ENCODE data around the gene FNDC1.
"Not testable (repeated sequence)": the region's sequence is repeated elsewhere in the genome, so short reads cannot be mapped to it uniquely, and the experiment has no call there.

FNDC1 gene

DNA sequence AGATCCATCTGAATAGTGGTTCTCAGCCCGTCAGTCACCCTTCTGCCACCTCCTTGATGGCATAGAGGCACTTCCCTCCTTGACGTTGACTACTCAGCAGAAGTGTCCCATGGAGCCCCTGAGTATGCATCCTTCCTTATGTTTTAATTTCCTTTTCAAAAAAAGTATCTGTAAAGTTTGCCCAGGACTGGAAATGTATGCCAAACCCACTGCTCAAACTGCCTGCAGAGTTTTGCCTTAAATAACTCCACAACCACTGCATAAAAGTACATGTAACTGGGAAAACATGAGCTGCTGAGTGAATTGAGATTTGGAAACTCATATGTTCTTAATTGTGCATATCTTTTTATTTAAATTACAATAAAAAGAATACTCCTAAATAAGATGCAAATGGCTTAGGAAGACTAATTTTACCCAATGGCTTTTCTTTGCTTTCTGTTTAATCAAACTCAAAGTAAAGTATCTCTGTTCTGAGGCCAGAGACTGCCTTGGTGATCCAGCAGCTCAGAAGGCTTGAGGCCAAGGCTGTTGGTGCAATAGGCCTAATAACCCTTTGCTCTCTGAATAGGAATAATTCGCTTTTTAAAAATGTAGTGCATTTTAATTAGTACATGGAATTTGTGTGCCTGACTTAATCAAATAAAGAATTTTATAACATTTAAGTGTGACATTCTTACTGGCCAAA, 90.4 kb downstream of the FNDC1 start:
- no peak for DNase-seq (ENCODE audit: low spot score)

DNA sequence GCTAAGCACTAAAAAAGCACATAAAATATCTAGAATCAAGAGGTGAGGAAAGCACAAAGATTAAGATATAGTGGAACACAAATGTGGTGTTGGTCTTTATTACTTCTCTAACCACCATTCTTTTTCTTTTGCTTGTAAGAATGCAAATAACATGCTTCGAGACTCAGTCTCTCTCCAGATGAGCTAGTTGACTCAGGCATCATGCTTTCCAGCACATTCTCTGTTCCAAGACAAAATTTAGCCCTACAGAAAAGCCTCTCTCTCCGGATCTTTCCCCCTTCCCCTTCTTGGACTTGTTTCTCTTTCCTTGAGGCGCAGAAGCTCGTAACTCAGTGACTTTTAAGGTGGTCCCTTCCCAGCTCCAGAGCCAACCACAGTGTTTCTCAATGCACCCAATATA, 91.0 kb downstream of the FNDC1 start:
- DNase-seq (ENCODE audit: low spot score): no peak

DNA sequence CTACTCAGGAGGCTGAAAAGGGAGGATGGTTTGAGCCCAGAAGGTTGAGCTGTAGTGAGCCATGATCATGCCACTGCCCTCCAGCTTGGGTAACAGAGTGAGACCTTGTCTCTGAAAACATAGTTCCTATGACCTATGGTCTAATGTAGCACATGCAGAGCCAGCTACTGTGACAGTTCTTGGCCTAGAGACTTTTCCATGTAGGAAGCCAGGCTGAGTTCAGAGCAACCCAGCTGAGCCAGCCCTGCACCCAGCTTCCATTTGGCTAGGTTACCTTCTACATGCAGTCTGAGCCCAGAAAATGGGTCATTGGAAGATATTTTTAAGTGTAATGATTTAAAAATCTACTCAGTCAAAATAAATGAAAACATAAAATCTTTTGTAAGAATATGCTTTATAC, 92.8 kb downstream of the FNDC1 start:
- DNase-seq (ENCODE audit: low spot score): no peak

- no peak for DNase-seq (ENCODE audit: low spot score)
These were observed 93.4 kb downstream of the FNDC1 start for GRCh38 chr6:159262586-159262985.

- DNase-seq (ENCODE audit: low spot score): no peak
These were observed 98.0 kb downstream of the FNDC1 start for GRCh38 chr6:159267165-159267564.

- DNase-seq (ENCODE audit: low spot score): no peak
These were observed 99.3 kb downstream of the FNDC1 start for GRCh38 chr6:159268511-159268910.

GRCh38 chr6:159271257-159271656, 102.1 kb downstream of the FNDC1 start:
- DNase-seq (ENCODE audit: low spot score): no peak

GRCh38 chr6:159278626-159279025, 109.4 kb downstream of the FNDC1 start:
- DNase-seq (ENCODE audit: low spot score): no peak

DNA sequence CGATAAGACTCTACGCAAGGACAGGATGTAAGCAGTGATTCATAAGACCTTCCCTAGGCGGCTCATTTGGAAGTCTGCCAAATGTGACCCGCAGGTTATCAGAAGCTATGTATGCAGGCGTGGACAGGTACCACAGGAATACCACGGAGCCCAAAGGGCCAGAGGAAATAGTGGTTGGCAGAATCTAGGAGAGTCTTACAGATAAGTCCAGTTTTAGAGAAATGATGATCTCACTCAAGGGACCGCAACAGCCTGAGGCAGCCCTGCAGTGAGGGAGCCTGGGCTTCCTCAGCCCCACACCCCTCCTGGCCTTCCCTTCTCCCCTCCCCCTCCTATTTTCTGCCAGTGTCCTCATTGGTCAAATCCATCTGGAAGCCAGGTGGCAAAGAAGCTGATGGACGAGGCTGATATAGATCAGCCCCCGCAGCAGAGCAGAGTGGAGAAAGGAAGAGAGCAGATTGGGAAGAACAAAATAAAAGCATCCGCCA, 110.6 kb downstream of the FNDC1 start:
- no peak for DNase-seq (ENCODE audit: low spot score)

DNA sequence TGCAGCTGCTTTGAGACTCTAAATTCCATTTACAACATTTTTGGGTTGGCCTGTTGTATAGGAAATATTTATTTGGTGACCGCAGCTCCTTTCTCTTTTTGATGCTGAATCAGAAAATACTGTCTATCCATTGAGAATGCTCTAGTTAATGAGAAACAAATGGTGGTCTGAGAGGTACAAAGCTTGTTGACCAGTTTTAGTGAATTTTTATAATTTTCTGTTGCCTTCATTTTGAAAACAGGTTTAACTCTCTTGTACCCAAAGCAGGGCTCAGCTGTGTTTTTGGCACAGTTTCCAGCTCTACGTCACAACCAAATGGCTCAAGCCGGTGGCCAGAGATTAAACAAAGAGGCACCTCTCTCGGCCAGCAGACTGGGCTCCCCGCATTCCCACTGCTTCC, 113.2 kb downstream of the FNDC1 start:
- no peak for DNase-seq (ENCODE audit: low spot score)

DNA sequence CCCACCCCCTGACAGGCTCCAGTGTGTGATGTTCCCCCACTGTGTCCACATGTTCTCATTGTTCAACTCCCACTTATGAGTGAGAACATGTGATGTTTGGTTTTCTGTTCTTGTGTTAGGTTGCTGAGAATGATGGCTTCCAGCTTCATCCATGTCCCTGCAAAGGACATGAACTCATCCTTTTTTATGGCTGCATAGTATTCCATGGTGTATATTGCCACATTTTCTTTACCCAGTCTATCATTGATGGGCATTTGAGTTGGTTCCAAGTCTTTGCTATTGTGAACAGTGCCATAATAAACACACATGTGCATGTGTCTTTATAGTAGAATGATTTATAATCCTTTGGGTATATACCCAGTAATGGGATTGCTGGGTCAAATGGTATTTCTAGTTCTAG, 115.5 kb downstream of the FNDC1 start:
- not testable (repeated sequence) for DNase-seq (ENCODE audit: low spot score)

GRCh38 chr6:159298840-159299239, 129.6 kb downstream of the FNDC1 start:
- no peak for DNase-seq (ENCODE audit: low spot score)

GRCh38 chr6:159299566-159299965, 130.4 kb downstream of the FNDC1 start:
- DNase-seq (ENCODE audit: low spot score): no peak

DNA sequence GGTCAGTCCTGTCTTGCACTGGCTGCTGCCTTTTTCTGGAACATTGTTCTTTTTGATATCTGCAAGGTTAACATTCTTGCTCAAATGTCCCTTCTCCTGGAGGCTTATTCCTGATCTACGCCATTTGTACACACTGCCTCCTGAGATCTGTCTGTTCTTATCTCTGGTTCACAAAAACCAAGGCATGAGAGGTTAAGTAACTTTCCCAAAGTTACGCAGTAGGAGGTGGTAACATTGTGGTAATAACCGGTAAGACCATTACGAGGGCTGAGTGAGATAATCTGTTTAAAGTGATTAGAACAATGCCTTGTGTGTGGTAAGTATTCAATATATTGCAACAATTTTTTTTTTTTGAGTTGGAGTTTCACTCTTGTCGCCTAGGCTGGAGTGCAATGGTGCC, 132.1 kb downstream of the FNDC1 start:
- no peak for DNase-seq (ENCODE audit: low spot score)

DNA sequence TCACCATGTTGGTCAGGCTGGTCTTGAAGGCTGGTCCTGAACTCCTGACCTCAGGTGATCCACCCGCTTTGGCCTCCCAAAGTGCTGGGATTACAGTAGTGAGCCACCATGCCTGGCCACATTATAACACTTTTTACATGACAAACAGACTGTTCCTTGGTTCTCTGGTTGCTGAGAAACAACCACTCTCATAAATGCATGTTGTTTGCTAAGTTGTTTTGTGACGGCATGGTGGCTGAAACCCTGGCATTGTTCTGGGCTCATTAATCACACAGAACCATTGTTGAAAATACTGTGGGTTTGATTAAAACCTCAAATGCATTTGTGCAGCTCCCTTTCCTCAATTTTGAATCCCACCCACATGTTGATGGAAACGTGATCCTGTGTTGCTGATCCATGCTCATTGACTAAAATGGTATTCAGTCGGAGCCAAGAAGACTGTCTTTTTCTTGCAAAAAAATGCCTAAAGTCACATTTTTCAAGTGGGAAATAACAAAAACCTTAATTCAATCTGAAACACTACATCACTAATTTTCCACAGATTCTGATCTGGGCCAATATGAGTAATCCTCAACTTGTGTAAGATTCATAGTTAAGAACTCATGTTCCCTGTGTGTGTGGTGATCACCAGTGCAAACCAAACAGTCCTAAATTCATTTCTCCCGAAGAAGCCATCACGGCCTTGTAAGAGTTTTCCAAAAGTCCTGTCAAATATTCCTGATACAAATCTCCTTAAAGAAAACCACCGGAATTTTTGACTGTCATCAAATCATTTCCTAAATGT, 132.8 kb downstream of the FNDC1 start:
- no peak for DNase-seq (ENCODE audit: low spot score)

DNA sequence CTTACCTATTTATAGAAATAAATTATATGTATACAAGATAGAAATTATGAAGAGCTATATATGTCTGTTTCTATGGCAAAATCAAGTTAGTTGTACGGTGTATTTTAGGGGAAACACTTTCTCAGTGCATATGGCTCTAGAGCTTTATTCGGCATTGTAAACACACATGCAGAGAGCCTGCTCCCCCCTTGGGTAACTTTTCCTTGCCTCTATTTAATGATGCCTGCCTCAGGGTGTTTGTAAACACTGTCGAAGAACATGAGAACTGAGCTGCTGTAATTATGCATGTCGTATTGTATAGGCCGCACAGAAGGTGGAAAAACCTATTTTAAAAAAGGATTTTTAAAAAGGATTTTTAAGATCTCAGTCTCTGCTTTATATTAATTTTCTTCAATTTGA, 133.4 kb downstream of the FNDC1 start:
- no peak for DNase-seq (ENCODE audit: low spot score)

- no peak for DNase-seq (ENCODE audit: low spot score)
These were observed 134.0 kb downstream of the FNDC1 start for GRCh38 chr6:159303159-159303558.

DNA sequence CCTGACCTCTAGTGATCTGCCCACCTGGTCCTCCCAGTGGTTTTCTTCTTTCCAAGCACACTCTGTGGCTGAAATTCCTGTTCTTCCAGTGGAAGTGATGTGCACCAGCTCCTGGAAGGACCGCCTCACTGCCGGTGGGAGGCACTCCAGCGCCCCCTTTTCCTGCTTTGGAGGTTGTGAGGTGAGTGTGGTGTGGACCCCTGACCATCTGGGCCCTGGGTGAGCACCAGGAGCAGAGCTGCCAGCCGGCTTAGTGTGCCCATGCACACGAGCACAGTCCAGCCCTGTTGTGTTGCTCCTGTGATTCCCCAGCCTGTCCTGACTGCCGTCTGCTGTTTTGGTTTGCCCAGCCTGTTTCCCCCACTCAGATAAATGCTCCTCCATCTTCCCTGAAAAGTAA, 134.6 kb downstream of the FNDC1 start:
- DNase-seq (ENCODE audit: low spot score): no peak

DNA sequence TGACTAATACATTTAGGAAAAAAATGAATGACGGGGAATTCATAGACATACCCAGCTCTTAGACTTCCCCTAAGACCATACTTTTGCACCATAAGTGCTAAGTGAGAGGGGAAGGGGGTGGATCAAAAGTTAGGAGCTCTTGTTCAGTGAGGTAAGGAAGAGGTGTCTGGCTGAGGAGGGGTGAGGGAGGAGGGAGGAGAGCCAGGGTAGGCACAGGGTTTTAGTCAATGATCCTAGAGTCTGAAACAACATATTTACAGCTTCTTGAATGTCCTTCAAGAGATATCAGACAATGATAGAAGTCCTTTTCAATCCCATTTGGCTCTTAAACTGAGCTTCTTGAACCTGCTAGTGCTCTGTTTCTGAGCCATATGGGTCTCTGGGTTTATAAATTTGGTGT, 135.4 kb downstream of the FNDC1 start:
- no peak for DNase-seq (ENCODE audit: low spot score)

DNA sequence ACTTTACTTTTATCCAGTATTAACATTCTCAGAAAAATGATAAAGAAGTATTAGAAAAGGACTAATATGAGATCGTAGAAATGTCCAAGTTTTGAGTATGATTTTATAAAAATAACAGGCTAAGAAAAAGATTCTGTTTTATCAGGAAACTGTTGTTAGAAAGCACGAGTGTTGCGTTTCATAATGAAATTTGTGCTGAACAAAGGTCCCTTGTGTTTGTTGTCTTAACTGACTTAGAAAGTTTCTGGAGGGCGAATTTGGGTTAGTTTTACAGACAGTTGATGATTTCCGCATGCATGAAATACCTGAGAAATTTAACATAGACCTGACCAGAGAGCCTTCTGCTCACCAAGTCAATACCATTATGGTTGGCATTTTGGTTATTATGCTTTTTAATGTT, 136.0 kb downstream of the FNDC1 start:
- no peak for DNase-seq (ENCODE audit: low spot score)

DNA sequence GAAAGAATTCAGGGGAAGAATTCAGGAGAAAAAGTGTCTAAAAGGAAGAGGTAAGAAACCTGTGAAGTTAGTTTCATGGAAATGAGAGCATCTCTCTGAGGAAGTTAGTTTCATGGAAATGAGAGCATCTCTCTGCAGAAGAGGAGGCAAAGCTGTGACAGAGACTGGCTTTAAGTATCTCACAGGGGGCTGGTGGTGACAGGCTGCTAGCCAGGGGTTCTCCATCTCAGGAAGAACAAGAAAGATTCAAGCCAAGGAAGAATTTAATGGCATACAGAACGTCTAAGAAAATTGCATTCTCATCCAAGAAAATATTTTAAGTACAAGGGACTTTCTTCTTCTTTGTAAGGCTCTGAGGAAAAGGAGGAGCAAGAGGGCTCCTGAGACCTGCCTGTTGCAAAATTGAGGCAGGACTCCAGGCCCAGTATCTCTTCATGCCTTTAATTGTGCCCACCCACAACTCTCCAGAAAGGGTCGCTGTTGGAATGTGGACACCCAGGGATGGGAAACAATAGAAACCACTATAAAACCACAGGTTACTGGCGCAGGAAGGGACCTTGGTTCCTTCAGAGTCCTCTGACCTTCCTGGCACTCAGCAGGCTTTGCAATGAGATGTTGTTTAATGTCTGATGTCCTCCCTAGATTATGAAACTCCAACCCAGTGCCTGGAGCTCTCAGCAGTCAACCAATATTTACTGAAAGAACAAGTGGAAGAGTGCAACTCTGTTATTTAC, 136.8 kb downstream of the FNDC1 start:
- DNase-seq (ENCODE audit: low spot score): no peak

- DNase-seq (ENCODE audit: low spot score): no peak
These were observed 138.1 kb downstream of the FNDC1 start for GRCh38 chr6:159307246-159307790.

DNA sequence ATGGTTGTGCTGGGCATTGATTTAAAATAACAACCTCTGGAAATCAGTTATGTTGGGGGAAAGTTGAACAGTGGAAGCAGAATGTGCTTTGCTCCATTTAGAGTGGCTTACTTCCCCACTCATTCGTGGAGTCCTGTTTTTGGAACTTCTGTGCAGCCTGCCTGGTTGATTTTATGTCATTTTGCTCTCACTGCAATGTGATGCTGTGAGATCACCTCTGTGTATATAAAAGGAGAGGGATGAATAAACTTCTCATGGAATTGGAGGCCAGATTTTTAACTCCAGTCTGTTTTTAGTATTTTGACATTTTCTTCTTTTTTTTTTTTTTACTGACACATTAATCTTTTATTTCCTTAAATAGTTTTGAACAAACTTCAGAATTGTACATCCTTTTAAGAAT, 139.0 kb downstream of the FNDC1 start:
- no peak for DNase-seq (ENCODE audit: low spot score)
